NCI-H2107 treated with DMSO at 0.1 percent for 48 hours (cell line): ENCODE results near the gene GYS1.
A peak's percentile ranks its signal among the peaks of the same experiment; 100 is the strongest.

Experiments
- DNase-seq: peaks from one replicate; lab custom pipeline; 2025; ENCODE audit not compliant: unreplicated experiment; lab: John Stamatoyannopoulos, UW

GYS1 gene

DNA sequence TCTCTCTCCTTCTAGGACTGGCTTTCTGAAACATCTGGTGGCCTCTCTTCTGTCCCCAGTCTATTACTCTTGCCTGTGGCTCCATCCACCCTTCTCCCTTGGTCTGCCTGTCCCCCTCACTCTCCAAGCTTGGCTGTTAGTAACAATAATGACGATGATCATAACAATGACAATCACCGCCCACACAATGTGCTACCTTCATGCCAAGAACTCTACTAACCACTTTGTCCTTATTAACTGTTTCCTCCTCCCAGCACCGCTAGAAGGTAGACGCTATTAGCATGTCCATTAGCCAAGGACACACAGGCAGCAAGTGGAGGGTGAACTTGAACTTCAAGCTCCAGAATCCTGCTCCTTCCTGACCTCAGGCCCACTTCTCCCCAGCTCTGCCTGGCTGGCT, 2.7 kb downstream of the GYS1 start:
- DNase-seq, result no peak

DNA sequence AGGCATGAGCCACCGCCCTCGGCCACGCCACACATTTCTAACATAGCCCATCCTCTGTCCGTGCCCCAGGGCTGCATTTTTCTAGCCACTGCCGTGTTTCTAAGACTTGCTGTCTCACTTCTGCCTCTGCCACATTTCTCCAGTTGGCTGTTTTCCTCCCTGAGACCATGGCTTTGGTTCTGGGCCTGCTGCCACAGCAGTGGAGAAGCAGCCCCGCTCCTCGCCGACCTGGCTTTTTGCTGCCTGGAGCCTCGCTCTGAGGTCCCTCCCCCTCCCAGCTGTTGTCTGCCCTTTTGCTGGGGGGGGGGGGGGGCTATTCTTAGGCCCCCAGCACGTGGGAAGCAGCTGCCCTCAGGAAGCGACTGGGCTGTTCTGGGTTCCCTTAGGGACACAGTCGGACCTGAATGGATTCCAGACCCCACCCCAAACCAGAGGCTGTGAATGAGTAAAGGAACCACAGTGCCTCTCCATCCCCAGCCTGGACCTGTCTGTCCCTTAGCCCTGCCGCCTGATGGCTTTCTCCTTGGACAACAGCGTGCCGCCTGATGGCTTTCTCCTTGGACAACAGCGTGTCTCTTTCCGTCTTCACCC, 3.3 kb downstream of the GYS1 start:
- no peak for DNase-seq

DNA sequence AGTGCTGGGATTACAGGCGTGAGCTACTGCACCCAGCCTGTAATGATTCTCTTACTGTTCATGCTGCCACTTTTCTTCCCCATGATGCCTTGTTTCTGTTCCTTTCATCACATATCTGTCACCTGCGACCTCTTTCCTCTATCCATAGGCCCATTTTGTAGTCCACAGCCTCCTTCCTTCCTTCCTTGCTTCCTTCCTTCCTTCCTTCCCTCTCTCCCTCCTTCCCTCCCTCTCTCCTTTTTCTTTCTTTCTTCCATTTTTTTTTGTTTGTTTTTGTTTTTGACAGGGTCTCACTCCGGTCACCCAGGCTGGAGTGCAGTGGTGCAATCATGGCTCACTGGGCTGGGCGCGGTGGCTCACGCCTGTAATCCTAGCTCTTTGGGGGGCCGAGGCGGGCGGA, 4.2 kb downstream of the GYS1 start:
- DNase-seq, result no peak

DNA sequence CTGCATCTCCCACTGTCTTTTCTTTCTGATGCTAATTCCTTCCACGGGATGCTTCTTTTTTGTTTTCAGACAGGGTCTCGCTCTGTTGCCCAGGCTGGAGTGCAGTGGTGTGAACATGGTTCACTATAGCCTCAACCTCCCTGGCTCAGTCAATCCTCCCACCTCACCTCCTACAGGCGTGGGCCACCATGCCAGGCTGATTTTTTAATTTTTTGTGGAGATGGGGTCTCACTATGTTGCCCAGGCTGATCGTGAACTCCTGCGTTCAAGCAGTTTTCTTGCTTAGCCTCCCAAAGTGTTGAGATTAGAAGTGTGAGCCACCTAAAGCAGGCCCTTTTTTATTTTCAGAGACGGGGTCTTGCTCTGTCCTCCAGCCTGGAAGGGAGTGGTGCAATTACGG, 4.8 kb downstream of the GYS1 start:
- no peak for DNase-seq

DNA sequence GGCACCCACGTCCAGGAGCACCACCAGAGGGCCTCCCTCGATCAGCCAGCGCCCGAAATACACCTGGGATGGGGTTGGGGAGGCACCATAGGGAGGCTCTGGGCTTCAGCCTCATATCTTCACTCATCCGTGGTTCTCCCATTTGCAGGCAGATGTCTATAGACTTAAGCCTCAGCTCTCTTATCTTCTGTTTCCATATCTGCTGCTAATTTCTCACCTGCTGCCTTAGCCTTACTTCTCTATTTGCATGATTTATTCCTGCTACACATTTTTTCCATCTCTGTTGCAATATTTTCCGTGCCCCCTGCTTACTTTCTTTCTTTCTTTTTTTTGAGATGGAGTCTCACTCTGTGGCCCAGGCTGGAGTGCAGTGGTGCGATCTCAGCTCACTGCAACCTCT, 5.8 kb downstream of the GYS1 start:
- no peak for DNase-seq

DNA sequence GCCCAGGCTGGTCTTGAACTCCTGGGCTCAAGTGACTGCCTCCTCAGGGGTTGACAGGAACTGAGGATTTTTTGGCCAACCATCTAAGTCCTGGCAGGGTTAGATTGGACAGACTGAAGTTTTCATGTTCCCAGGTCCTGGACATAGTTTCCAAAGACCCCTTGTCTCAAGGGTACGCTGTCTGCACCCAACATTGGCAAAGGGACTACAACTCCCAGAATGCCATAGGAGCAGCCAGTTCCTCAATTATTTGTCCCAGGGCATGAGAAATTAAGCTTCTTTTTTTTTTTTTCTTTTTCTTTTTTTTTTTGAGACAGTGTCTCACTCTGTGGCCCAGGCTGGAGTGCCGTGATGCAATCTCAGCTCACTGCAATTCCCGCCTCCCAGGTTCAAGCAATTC, 6.9 kb downstream of the GYS1 start:
- DNase-seq, result no peak

DNA sequence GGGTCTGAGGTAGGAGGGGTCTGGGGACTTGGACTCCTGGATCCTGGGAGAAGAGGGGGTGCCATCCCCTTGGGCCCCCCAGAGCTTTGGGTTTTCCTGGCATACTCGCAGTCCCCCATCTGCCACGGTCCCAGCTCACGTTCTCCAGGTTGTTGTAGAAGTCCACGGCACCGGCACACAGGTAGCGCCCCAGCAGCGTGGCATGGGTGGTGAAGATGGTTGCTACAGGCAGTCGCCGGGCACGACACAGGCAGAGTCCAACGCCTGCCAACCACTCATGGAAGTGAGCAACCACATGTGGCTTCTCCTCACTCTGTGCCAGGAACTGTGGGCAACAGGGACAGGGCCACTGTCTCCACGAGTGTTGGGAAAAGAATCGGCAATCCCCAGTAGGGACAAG, 7.4 kb downstream of the GYS1 start:
- DNase-seq, result no peak

DNA sequence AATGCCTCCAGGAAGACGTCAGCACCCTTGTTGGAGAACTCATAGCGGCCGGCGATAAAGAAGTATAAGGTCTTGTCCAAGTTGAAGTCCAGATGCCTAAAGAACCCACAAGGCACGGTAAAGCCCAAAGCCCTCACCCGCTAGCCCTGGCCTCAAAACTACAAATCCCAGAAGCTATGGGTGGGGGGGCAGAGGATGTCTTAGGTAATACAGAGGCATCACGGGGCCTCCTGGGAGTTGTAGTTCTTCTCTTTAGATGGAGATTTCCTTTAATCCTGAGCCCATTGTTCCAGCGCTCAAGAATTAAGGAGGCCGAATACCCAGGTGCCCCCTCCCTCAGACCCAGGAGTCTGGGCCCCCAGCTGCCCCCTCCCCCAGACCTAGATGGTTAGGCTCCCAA, 10.8 kb downstream of the GYS1 start:
- no peak for DNase-seq

DNA sequence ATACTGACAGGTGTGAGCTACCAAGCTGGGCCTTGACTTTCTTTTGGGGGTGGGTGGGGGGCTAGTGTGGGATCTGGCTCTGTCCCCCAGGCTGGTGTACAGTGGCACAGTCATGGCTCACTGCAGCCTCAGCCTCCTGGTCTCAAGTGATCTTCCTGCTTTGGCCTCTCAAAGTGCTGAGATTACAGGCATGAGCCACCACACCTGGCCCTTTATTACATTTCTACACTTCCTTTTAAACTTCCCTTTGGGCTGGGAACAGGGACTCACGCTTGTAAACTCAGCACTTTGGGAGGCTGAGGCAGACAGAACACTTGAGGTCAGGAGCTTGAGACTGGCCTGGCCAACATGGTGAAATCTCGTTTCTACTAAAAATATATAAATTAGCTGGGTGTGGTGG, 16.0 kb downstream of the GYS1 start:
- DNase-seq, result no peak

DNA sequence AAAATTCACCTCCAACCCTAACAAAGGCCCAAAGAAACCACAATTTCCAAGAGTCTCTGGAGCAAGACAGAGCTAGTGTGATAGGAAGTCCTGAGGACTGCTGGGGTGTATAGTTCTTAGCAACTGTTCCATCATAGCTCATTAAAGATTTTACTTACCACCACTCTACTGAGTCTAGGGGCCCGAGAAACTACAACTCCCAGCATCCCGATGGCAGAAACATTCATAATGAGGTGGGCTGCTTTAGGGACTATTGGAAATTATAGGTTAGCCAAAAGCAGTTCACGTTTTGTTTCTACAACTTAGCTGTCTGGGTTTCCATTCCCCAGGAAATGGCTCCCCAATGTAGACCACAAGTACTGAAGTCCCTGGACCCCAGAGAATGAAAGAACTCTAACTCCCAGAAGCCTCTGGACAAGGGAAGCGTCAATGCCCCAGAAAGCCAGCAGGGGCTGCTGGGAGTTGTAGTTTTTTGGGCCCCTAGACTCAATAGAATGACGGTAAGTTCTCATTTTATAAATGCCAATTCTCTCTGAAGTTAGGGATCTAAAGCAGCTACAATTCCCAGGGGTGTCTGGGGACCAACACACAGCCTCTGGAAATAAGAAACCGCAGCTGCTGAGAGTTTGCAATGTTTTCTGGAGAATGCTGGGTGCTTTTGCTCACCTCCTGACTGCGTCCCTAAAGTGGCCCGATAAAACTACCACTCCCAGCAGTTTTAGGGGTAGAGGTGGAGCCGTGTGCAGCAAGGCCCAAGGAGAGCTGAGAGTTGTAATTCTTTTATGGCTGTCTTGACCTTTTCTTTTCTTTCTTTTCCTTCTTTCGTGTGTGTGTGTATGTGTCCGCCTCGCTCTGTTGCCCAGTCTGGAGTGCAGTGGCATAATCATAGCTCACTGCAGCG, 16.9 kb downstream of the GYS1 start:
- no peak for DNase-seq

DNA sequence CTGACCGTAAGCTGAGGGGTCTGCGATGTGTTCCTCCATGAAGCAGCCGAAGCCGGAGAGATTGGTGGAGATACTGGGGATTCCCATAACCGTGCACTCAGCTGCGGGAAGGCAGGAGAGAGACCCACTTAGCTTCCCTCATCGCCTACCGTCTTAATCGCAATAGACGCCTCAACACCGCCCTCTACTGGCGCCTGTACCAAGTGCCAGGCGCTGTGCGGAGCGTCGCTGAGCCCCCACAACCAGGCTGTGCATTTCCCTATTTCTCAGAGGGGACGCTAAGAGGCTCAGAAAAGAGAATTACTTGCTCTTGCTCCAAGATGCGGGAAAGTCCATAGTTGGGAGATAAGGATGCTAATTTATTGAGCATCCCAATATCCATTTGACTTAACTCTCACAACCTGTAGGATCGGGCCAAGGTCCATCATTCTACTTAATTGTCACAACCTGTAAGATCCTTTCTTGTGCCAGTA, 22.1 kb downstream of the GYS1 start:
- DNase-seq, result peak; percentile 51

DNA sequence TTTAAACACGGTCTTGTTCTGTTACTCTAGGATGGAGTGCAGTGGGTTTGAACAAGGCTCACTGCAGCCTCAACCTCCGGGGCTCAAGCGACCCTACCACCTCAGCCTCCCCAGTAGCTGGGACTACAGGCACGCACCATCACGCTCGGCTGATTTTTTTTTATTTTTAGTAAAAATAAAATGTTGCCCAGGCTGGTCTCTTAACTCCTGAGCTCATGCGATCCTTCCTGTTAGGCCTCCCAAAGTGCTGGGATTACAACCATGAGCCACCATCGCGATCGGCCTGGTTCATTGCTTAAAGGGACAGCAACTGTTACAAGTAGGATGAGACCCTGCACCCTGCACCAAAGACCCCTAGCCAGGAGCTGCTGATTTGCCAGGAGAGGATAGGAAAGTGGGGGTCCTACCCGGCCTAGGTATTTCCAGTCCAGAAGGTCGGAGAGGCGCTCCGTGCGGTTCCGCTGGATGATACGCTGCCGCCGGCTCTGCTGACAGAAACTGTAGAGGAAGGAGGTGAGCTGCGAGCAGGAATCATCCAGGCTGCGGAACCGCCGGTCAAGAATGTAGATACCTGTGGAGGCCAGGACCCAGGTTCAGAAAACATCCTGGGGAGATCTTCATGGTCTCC, 22.9 kb downstream of the GYS1 start:
- DNase-seq, result no peak

DNA sequence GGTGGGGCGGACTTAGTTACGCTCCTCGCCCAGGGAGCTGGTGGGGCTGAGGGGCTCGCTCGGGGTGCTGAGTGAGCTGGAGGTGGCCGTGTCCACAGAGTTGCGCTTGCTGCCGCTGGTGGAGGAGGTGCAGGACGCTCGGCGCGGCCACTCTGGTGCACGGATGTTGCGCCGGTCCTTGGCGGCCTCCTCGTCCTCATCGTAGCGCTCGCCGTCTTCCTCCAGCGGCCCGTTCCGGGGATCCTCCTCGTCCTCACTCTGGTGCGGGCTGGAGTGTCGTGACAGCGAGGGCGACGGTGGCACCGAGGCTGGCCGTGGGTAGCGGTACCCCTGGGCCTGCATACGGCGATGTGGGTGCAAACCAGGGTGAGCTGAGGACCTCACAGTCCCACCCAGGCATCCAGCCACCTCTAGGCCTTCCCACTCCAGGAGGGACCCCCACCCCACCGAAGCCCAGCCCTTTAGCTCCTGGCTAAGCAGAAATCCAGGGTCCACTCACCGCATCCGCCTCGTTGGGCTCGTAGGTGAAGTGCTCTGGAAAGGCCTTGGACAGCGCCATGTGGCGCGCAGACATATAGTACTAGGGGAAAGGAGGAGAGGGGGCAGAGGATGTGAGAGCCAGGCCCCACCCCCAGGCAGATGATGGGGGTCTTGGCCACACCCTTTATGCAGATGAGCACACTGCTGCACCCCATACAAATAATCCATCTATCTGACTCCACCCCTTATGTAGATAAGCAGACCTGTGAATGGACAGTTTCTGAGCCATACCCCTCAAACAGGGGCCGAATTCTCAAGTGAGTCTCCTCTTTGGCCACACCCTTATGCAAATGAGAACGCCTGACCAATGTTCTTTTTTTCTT, 23.6 kb downstream of the GYS1 start:
- no peak for DNase-seq

DNA sequence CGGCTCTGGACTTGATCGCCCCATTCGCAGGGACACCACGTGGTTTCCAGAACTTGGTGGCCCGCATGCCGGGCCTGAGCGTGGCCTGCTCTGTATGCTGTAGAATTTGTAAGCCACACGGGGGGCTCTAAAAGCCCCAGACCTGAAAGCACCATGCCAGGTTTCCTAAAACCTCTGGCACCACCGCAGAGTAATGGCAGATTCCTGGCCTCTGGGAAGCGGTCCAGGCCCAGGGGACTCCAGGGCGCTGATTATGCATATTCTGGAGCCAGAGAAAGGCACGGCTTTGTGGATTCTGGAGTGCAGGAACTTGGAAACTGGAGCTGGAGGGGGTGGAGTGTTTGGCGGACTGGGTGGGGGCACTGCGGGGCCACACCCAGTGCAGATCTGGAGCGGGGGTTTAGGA, 24.3 kb downstream of the GYS1 start:
- DNase-seq, result no peak

DNA sequence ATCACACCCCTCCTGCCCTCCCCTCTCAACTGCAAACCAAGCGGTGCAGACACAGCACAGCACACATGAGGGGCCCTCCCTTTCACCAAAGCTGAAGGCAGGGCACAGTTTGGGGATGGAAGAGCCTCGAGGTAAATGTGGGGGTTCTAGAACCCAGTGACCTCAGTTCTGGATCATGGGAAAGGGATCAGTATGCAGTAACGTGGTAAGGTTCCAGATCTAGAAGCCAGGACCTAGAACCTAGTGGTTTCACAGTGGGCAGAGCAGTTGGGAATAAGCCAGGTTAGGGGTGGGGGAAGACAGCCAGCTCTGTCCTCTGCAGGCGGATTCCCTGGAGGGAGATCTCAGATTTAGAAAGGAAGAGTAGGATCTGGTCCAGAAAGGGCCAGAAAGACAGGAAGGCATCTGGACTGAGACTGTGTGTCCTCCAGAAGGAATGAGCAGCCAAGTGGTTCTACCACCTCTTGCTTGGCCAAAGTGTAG, 24.9 kb downstream of the GYS1 start:
- DNase-seq, result no peak

DNA sequence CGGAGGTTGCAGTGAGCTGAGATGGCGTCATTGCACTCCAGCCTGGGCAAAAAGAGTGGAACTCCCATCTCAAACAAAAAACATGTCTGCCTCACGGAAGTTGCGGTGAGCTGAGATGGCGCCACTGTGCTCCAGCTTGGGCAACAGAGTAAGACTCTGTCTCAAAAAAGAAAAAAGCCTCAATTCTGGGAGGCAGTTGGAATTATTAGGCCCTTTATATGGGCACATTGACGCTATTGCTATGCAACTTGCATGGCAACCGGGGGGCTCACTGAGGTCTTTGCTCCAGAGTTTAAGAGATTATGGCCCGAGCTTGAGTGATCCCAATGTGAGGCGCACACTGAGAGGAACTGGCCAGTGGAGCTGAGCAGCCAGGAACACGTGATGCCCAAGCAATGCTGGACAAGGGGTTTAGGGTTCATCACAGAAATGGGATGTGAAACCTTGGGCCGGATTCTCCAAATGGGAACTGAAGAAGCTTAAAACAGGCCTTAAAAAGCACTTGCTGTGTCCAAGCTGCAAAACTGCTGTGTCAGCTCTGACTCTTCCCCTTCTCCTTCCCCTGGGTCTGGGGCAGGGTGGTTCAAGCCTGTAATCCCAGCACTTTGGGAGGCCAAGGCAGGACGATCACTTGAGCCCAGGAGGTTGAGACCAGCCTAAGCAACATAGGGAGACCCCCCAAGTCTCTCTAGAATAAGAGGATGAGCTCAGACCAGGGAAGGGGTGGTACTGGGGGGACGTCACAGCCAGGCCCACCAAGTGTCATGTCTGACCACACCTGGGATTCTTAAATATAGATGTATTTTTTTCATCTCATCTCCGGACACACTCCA, 25.5 kb downstream of the GYS1 start:
- no peak for DNase-seq

DNA sequence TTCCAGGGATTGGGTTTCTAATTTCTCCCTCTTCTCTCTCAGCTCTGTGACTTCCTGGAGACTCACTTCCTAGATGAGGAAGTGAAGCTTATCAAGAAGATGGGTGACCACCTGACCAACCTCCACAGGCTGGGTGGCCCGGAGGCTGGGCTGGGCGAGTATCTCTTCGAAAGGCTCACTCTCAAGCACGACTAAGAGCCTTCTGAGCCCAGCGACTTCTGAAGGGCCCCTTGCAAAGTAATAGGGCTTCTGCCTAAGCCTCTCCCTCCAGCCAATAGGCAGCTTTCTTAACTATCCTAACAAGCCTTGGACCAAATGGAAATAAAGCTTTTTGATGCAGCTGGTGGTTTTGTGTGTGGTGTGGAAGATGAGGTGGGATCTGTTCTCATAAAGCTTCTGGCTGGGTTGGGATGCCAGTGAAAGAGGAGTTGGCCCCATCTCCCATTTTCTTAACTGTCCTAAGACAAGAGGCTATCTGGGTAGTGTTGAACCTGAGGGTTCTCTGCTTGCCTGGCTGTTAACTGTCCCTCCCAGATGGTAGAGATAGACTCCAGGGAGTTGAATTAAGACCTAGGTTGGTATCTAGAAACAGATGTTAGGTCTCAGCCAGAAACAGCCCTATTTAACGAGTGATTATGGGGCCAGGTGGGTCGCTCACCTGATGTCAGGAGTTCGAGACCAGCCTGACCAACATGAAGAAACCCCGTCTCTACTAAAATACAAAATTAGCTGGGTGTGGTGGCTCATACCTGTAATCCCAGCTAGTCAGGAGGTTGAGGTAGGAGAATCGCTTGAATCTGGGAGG, 26.4 kb downstream of the GYS1 start:
- no peak for DNase-seq

DNA sequence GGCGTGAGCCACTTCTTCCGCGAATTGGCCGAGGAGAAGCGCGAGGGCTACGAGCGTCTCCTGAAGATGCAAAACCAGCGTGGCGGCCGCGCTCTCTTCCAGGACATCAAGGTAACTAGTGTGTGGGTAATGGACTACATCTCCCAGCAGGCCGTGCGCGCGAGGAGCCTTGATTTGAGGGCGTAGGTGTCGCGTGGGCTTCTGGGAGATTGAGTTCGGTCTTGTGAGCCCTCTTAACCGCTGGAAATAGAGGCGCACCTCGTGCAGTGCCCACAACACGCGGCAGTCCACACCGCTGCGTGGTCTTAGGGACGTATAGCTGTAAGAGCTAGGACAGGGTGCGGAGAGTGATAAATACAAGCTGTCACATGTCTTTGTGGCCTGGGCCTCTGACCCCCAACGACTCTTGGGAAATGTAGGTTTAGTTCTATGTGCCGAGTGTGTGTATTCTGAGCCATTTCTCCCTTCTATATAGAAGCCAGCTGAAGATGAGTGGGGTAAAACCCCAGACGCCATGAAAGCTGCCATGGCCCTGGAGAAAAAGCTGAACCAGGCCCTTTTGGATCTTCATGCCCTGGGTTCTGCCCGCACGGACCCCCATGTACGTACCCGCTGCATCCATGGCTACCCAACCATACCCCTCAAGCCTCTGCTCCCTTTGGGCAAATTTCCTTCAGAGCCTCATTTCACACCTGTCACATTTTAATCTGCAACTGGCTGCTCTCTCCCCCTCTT, 27.1 kb downstream of the GYS1 start:
- DNase-seq, result peak; percentile 74
